Brain microvascular endothelial cell (primary cell): ENCODE measurements around the gene DENND1A.

Source experiments
- DNase-seq: peaks from one replicate; pipeline ENCODE4 v3.0.0-alpha.2; 2020
- H3K27ac ChIP-seq: fragments of 250-450 bp; sonication (Bioruptor Pico); 2 replicates; pipeline ENCODE4 v1.5.1; 2020; ENCODE audit warnings: mild to moderate bottlenecking, moderate library complexity
- H3K27me3 ChIP-seq: fragments of 250-450 bp; sonication (Bioruptor Pico); replicated peaks from 2 replicates; pipeline ENCODE4 v1.5.1; 2020; ENCODE audit warnings: mild to moderate bottlenecking
- H3K36me3 ChIP-seq: fragments of 250-450 bp; sonication (Bioruptor Pico); replicated peaks from 2 replicates; pipeline ENCODE4 v1.5.1; 2020; ENCODE audit warnings: mild to moderate bottlenecking
- H3K4me3 ChIP-seq: 2 replicates; pipeline ENCODE4 v1.5.1; 2011; ENCODE audit warnings: low read depth, mild to moderate bottlenecking, control low read depth, low read length, moderate library complexity
- CTCF ChIP-seq: IDR thresholded peaks from 2 replicates; pipeline ENCODE4 v1.5.1; 2011; ENCODE audit warnings: low read depth, mild to moderate bottlenecking, moderate library complexity, low read length, control low read depth, inconsistent platforms; ENCODE audit errors: missing control alignments
- in situ Hi-C: cut with HindIII; loops from 2 replicates; pipeline ENCODE4 v1.10.0; 2017; ENCODE audit warnings: low sequenced_read_pairs, low pct_ligation_motif_present

Gene DENND1A

DNA sequence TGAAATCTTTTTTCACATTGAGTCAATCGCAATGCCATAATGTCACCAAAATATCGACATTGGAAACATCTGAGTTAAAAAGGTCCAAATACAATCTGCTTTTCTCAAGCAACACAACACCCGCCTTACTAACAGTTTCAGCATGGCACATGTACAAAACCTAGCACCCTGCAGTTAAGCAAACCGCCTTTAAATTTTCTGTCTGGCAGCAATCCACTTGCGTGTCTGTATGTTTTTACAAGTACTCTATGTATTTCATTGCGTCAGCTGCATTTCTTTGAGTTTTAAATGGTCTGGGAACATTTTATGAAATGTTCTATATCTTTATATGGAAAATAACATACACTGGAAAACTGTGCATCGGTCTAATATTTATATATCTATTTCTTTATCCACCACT lies 134.6 kb downstream of the DENND1A start:
- no peak for TF ChIP-seq CTCF
- H3K27ac ChIP-seq, result no peak overlapping the region
- no peaks in the 10 kb centered on the region for H3K36me3 ChIP-seq
- DNase-seq, result peak; percentile 54
- in situ Hi-C loops, result no loop called here
- no peaks in the 10 kb centered on the region for H3K27me3 ChIP-seq
- no peak overlapping the region for H3K4me3 ChIP-seq

- Histone ChIP-seq H3K36me3 (no peaks in the 10 kb centered on the region), H3K27ac (no peak overlapping the region), H3K4me3 (no peak overlapping the region), H3K27me3 (no peaks in the 10 kb centered on the region)
- DNase-seq, result no peak
- TF ChIP-seq CTCF, result no peak
- in situ Hi-C loops, result no loop called here
These were observed 137.4 kb downstream of the DENND1A start for GRCh38 chr9:123792501-123792900.

DNA sequence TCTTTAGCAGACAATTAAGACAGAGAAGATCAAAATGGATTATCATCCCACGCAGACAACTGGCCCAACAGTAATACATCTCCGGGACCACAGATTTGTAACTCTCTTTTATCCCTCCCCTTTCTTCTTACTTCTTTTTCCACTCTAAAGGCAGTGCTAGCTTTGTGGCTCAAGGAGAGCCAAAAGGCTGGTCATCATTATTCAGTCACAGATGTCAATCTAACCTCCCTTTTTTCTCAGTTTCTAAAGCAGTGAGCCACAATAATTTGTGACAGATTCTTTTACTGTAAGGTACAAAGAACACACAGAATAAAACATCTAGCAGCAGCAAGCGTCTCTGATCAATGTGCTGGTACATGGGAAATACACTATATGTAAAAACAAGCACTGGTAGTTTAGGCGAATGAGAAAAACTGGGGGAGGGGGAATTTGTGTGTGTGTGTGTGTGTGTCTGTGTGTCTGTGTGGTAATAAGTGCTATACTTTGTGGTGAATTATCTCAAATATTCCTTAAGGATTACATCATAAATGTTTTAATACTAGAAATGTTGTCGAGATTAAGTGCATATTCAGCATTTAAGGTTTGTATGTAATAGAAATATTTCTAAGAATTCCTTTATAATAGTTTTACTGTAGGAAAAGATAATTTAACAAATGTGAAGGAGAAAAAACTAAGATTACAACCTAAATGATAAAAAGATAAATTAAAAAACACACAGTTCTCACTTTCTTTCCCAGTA lies 140.2 kb downstream of the DENND1A start:
- Histone ChIP-seq H3K27ac (no peak overlapping the region), H3K27me3 (no peaks in the 10 kb centered on the region)

GRCh38 chr9:123787416-123787815 lies 142.5 kb downstream of the DENND1A start:
- Histone ChIP-seq H3K27me3 (no peaks in the 10 kb centered on the region), H3K27ac (no peak overlapping the region), H3K36me3 (no peaks in the 10 kb centered on the region), H3K4me3 (no peak overlapping the region)
- DNase-seq, result no peak
- TF ChIP-seq CTCF, result no peak
- in situ Hi-C loops, result no loop called here

More for the DNA sequence above, 140.2 kb downstream of the DENND1A start:
- no peaks in the 10 kb centered on the region for H3K36me3 ChIP-seq
- no peak for DNase-seq
- in situ Hi-C loops, result no loop called here
- no peak for TF ChIP-seq CTCF
- H3K4me3 ChIP-seq, result no peak overlapping the region

DNA sequence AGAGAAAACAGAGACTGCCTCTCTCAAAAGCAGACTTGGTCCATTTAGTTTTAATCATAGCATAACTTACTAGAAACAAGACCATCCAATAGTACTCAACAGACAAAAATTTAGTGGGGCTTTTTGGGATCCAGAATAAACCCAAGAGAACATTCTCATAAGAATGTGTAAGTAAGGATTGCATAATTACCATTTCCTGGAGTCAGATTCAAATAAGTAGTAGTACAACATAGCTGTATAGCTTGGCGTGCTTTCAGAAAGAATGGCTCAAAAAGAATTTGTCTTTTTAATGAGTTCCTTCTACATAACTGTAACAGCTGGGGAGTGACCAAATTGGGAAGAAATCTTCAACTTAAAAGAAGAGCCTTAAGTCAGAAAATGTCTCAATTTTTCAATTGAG lies 145.4 kb downstream of the DENND1A start:
- H3K27me3 ChIP-seq, result no peaks in the 10 kb centered on the region
- in situ Hi-C loops, result no loop called here
- peak; percentile 20 for DNase-seq
- no peak for TF ChIP-seq CTCF
- no peak overlapping the region for H3K27ac ChIP-seq
- H3K36me3 ChIP-seq, result no peaks in the 10 kb centered on the region
- H3K4me3 ChIP-seq, result no peak overlapping the region
